NCI-H345 treated with DMSO at 0.1 percent for 48 hours (cell line): ENCODE results near the gene CNTN4.

Experiments
- DNase-seq: peaks from one replicate; lab custom pipeline; 2025; ENCODE audit not compliant: unreplicated experiment; lab: John Stamatoyannopoulos, UW

The CNTN4 gene

GRCh38 chr3:2148561-2149340, 50.1 kb downstream of the CNTN4 start:
- no peak for DNase-seq

GRCh38 chr3:2153053-2153452, 54.4 kb downstream of the CNTN4 start:
- DNase-seq, result no peak

- DNase-seq, result no peak
These were observed 54.9 kb downstream of the CNTN4 start for GRCh38 chr3:2153547-2153946.

GRCh38 chr3:2154621-2155020, 56.0 kb downstream of the CNTN4 start:
- no peak for DNase-seq

DNA sequence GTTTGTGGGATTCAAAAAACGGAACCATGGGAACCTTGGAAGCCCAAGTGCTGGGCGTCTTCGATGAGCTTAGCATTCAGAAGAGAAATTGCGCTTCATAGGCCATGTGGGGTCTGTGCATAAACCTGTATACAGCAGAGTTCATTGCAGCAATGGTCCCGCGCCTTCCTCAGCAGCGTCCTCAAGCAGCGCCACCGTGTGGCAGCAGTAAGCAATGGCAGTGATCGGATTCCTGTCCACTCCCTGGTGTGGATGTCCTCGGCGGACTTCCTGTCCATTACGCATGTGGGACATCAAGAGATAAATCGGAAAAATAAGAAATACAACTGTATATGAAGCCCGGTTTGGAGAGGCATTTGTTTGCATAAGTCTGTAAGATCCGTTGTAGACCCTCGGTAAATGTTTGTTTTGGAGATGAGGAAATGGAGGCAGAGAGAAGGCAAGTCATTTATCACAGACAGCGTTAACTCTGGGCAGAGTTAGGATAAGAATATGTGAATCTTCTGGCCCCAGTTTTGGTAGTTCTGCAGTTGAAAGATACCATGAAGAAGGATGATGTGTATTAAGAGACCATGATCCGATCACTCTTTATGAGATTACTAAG, 57.7 kb downstream of the CNTN4 start:
- no peak for DNase-seq

- no peak for DNase-seq
These were observed 60.2 kb downstream of the CNTN4 start for GRCh38 chr3:2158828-2159227.

- DNase-seq, result no peak
These were observed 67.9 kb downstream of the CNTN4 start for GRCh38 chr3:2166552-2166951.

DNA sequence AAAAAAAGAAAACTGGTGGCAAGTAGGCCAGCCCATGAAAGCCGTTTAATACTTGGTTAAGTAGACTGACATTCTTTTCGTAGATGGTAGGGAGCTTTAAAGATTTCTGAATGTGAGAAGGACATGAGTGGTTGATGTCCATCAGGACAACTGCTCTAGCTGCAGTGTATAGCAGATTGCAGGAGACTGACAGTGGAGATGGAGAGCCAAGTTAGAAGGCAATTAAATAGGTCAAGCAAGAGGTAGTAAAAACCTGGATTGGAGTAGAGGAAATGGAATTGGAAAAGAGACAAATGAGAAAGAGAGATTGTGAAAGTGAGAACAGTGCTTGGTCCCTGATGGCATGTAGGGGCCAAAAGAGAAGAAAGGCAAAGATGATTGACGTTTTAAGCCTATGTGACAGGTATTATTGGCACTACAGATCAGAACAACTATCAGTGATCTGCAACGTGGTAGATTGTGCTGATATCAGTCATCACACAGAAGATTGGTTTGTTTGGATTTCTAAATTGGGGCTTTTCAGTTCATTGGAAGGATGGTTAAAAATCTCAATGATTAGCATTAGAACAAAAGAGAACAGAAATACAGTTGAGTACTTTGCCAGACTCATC, 74.0 kb downstream of the CNTN4 start:
- DNase-seq, result no peak

DNA sequence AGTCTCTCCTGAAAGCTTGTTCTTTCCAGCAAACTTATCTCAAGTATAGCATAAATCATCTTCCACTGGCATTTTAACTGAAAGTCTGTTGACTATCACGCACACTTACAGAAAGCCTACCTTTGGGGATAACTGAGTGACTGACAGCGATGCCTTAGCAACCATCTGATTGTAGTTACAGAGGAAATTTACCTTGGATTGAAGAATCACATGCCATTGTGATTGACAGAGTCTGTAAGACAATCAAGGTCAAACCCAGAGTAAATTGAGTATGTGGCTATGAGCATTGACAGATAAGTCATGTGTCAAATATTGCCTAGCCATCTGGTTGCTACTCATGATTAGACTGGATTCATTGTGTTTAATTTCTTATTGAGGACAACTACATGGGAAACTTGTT, 82.0 kb downstream of the CNTN4 start:
- DNase-seq, result no peak

DNA sequence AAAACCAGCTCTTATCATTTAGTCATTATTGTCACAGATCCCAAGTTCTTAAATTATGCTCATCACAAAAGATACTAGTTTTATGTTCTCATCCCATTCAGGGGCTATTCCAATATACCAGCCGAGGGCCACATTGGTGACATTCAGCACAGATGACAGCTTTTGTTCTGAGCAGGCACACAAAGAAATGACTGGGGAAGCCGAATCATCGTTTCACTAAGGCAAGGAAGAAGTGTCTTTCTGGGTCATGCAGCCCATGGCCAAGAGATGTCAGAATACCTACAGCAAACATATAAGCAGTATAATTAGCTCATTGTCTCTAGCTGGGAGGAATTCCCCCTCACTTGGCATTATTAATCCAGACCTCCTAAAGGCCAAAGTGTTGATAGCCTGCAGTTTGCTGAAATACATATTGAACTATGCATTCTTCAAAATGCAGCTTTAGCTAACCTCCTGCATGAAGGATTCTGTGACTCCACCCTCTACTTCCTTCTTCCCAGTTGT, 100.2 kb downstream of the CNTN4 start:
- no peak for DNase-seq

DNA sequence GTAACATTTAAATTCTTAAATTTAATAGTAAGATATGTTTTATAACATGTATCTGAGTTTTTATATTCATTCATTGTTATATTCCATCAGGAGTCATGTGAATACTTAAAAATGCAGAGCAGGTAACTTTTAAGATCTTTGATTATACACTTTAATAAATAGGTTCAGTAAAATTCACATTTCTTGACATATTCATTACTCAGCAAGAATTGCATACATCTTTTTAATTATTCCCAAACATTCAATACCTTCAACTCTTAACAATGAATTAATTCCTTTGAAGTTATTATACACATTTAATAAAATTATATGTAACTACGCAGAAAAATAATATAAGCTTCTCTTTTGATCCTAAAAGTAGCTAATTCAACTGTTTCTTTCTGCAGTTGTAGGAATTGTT, 105.4 kb downstream of the CNTN4 start:
- DNase-seq, result no peak

DNA sequence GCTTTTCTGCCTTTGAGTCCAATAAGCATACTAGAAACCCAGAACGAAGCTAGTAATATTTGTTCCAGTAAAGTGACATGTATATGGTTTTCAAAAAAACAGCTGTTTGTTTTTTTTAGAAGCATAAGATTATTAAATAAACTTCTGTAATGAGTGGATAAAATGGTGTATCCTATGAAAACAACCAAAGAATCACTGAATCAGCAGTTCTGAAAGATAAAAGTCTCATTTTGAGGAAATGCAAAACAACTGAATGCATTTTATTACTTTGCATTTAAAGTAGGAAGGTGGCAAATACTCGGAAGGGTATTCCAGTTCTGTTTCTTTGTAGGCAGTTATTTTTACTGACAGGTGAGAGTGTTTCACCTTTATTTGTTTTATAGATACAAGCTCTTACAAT, 107.0 kb downstream of the CNTN4 start:
- DNase-seq, result no peak

GRCh38 chr3:2206536-2206935, 107.9 kb downstream of the CNTN4 start:
- no peak for DNase-seq

DNA sequence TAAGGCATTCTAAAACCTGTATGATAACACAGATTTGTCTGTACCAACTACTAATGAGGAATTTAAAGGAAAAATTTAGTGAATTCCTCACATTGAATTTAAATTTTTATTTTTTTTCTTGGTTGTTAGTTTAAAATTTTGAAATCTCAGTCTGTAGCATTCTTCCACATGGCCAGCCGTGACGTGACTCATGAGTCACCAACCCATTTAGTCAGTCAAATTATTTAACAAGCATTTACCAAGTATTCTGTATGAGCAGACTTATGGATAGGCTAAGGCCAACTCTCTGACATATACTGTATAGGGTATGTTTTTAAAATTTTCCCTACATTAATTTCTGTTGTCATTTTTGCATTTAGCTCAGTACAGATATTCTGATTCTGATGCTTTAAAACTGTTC, 112.9 kb downstream of the CNTN4 start:
- no peak for DNase-seq

- no peak for DNase-seq
These were observed 113.5 kb downstream of the CNTN4 start for GRCh38 chr3:2212206-2212605.

- DNase-seq, result no peak
These were observed 119.7 kb downstream of the CNTN4 start for GRCh38 chr3:2218375-2218774.

DNA sequence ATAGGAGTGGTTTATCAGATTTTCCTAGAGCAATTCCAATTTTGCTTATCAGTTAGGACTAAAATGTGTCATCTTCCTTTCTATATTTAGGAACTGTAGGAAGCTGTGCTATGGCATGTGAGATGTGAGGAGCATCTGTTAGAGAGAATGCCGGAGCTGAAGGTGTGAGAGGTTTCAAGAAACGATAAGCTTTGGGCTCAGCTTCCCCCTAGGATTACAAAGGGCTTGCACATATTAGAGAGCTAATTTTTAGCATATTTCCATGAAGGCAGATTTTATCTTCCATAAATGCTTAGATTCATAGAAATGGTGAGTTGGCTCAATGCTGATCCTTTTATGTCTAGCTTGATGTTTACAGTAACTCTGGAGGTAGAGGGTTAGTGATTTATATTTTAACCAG, 120.2 kb downstream of the CNTN4 start:
- no peak for DNase-seq

DNA sequence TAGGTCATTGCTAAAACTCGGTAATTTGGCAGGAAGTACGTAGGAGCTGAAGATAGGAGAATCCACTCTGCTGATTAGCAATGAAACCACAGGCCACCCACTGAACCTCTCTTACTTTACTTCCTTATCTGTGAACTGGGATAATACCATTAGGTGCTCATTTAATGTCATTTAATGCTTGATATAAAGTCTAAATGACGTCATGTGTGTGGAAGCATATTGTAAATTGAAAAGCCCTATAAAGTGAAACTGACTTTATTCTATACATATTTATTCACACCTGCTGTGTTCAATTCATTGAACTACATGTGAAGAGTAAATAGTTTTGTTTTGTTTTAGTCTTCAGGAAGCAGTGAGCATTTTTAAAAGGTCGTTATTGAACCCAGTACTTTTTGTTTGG, 137.5 kb downstream of the CNTN4 start:
- no peak for DNase-seq

GRCh38 chr3:2244137-2244536, 145.5 kb downstream of the CNTN4 start:
- no peak for DNase-seq

DNA sequence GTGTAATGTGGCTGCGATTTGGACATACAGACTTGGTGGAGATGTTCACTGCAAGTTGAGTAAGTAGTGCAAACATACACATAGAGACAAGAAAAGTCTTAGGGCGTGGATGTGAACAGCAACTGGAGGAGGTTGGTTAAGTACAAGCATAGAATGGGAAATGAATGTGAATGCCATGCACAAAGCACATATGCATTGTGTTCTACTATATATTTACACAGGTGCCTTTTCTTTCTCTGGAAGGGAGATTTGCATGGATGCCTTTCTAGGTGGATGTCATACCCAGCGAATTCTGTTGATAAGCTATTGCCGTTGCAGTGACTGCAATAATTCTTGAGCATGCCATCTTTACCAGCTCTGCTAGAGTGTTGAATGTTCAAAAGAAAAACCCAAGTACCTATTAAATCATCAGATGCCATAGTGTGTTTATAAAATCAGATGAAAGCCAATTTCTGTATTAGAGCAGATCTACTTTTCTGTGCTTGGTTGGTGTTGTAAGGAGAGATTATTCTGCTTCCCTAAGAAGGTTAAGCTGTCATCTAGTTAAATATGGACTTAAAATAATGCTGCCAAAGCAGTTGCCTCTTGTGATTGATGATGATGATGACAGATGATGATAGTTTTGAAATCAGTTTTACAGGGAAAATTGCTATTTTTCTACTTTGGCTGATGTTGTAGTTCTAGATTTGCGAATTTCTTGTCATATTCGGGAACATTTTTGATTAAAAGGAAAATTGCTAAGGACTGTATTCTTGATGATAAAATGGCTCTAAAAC, 148.4 kb downstream of the CNTN4 start:
- DNase-seq, result peak; percentile 72

DNA sequence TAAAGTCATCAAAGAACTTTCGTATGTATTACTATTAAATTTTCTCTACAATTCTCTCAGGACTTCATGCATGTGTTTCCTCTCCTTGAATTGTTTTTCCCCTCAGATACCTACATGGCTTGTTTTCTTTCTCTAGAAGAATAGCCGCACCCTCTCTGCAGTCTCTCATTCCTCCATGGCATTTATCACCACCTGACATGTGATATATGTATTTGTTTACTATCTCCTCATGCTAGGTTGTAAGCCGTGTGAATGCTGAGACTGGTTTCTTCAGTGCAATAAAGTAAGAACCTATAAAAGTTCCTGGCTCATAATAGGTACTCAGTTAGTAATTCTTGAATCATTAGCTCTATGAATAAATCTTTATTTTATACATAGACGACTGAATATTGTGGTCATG, 149.2 kb downstream of the CNTN4 start:
- no peak for DNase-seq

DNA sequence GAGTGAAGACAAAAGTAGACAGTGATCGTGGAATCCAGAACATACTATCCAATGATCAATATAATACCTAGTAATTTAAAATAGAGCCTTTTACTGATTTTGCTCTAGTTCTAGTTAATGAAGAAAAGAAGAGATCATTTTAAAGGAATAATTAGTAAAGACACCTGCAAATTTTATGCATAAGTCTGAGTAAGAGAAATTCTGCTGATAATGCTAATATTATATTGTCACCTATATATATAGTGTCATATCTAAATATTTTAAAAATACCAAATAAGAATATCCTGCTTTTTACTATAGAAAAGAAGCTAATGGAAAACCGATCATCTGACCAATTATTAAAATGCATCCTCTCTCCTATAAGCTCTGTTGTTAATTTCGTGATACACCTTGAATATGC, 152.1 kb downstream of the CNTN4 start:
- DNase-seq, result no peak
